ENCODE measurements around the gene CFI. TPM values are rescaled to one million over a fixed set of nuclear protein-coding genes. Genes with fewer than 3 reads are reported as not detected.

The CFI gene
- total and polyA plus RNA-seq, 9 of the 15 experiments (the other 6 are each of a cell fraction or from before 2014, with no cell fraction given), result 0.30 to 8.4 (median 0.95) TPM

GRCh38 chr4:109735566-109736365 lies 66.0 kb downstream of the CFI start (continued):
- TF ChIP-seq CBX3 (IDR thresholded peaks at IDR 0.05; ENCODE audit: borderline replicate concordance in 1 of 2, low read length in 2 of 2) (no peak), HOMEZ (CRISPR knock-in tag; IDR thresholded peaks at IDR 0.05) (no peak), RFX5 (IDR thresholded peaks at IDR 0.05; ENCODE audit: low read depth, low read length) (no peak), CEBPZ (IDR thresholded peaks at IDR 0.05; ENCODE audit: borderline replicate concordance, low read depth, low read length) (no peak), E2F6 (IDR thresholded peaks at IDR 0.05; ENCODE audit: borderline replicate concordance in 1 of 2, extremely low read depth in 1 of 2, insufficient read depth in 1 of 2, insufficient read length in 1 of 2, low read depth in 1 of 2, low read length in 1 of 2, poor library complexity in 1 of 2, severe bottlenecking in 1 of 2) (peak in 1 of 2 experiments; percentile 20), KLF16 (IDR thresholded peaks at IDR 0.05) (no peak), ZC3H8 (IDR thresholded peaks at IDR 0.05) (no peak), MEIS2 (IDR thresholded peaks at IDR 0.05; ENCODE audit: partially characterized antibody) (peak; percentile 100), KHSRP (IDR thresholded peaks at IDR 0.05) (no peak), YBX1 (IDR thresholded peaks at IDR 0.05) (no peak), MTA3 (IDR thresholded peaks at IDR 0.05; ENCODE audit: borderline replicate concordance) (0 out of 2 replicates have a peak, but pooled peaks have one; percentile 24), ARID4B (CRISPR knock-in tag; IDR thresholded peaks at IDR 0.05) (no peak), KDM5B (IDR thresholded peaks at IDR 0.05; ENCODE audit: insufficient replicate concordance, low read depth, low read length) (no peak), TRIM24 (IDR thresholded peaks at IDR 0.05) (peak in 1 of 2 experiments; percentile 74; a peak in 2 of 4 replicates), ZNF24 (IDR thresholded peaks at IDR 0.05) (no peak), HDAC3 (IDR thresholded peaks at IDR 0.05; ENCODE audit: borderline replicate concordance, partially characterized antibody) (no peak), EP300 (IDR thresholded peaks at IDR 0.05; ENCODE audit: low read length) (peak; percentile 86)

Measured in K562 (cell line).